ENCODE measurements around the gene SHQ1. TPM values are rescaled to one million over a fixed set of nuclear protein-coding genes. Genes with fewer than 3 reads are reported as not detected.

The SHQ1 gene
- total RNA-seq, 1 experiment from 2014 or later: 27.6 TPM

- H2AFZ ChIP-seq (ENCODE audit: low read depth, low read length, poor library complexity, severe bottlenecking): no peak overlapping the region
- ChIA-PET CTCF (no interaction called here), RAD21 (ENCODE audit: low non-redundant PET in 1 of 2, low total read pairs in 2 of 2, uncharacterized antibody in 2 of 2, unreplicated experiment in 2 of 2) (no interaction called here), POLR2A (no interaction called here)
- no peak overlapping the region for H3K9ac ChIP-seq (ENCODE audit: low read length)
- peaks cover 0 to 9% of the 10 kb centered on the region in 2 experiments; a peak in 2 of 4 replicates for H3K36me3 ChIP-seq (ENCODE audit: control insufficient read depth in 1 of 2, insufficient read depth in 2 of 2, low read length in 2 of 2)
- H4K20me1 ChIP-seq (ENCODE audit: insufficient read depth): no peaks in the 10 kb centered on the region
- no peak for TF ChIP-seq YY1 (IDR thresholded peaks at IDR 0.05; ENCODE audit: extremely low read depth, insufficient replicate concordance, low read depth, low read length)
- no peak for TF ChIP-seq TCF7L2 (IDR thresholded peaks at IDR 0.05; ENCODE audit: borderline replicate concordance, extremely low read depth, insufficient read depth, insufficient read length)
- no peak for TF ChIP-seq JUND (IDR thresholded peaks at IDR 0.05)
- TF ChIP-seq, protein P1, sequence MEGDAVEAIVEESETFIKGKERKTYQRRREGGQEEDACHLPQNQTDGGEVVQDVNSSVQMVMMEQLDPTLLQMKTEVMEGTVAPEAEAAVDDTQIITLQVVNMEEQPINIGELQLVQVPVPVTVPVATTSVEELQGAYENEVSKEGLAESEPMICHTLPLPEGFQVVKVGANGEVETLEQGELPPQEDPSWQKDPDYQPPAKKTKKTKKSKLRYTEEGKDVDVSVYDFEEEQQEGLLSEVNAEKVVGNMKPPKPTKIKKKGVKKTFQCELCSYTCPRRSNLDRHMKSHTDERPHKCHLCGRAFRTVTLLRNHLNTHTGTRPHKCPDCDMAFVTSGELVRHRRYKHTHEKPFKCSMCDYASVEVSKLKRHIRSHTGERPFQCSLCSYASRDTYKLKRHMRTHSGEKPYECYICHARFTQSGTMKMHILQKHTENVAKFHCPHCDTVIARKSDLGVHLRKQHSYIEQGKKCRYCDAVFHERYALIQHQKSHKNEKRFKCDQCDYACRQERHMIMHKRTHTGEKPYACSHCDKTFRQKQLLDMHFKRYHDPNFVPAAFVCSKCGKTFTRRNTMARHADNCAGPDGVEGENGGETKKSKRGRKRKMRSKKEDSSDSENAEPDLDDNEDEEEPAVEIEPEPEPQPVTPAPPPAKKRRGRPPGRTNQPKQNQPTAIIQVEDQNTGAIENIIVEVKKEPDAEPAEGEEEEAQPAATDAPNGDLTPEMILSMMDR (IDR thresholded peaks at IDR 0.05 in 2 of 3, conservative IDR thresholded peaks at IDR 0.05 in 1 of 3; ENCODE audit: borderline replicate concordance in 1 of 3, insufficient read depth in 1 of 3, low read depth in 2 of 3, low read length in 2 of 3): no peak
- no peak for TF ChIP-seq ZNF274 (IDR thresholded peaks at IDR 0.05; ENCODE audit: low read depth, low read length)
- TF ChIP-seq ZFX (IDR thresholded peaks at IDR 0.05): no peak
- TF ChIP-seq SRF (IDR thresholded peaks at IDR 0.05; ENCODE audit: low read depth): no peak
- H3K27me3 ChIP-seq (ENCODE audit: insufficient read depth, low read length): no peaks in the 10 kb centered on the region
- H3K79me2 ChIP-seq (ENCODE audit: insufficient read depth, low read length): no peaks in the 10 kb centered on the region
- H3K4me1 ChIP-seq (ENCODE audit: control insufficient read depth in 1 of 2, insufficient read depth in 2 of 2, low read length in 2 of 2): no peaks in the 10 kb centered on the region
- no peak overlapping the region for H3K4me3 ChIP-seq (replicated peaks in 1 of 2; ENCODE audit: low read depth in 1 of 2, low read length in 2 of 2)
- no peak overlapping the region for H3K27ac ChIP-seq (ENCODE audit: low read depth, low read length)
- no peaks in the 10 kb centered on the region for H3K9me2 ChIP-seq (ENCODE audit: insufficient read depth)
- ATAC-seq: no peak
- BruUV-seq (replicated peaks): no TSS peak
- no peak overlapping the region for H3K4me2 ChIP-seq (ENCODE audit: low read length)
- H3K9me3 ChIP-seq (ENCODE audit: control insufficient read depth in 1 of 2, insufficient read depth in 1 of 2, low read depth in 1 of 2, low read length in 2 of 2): no peaks in the 10 kb centered on the region
- intact Hi-C loops (cut with micrococcal nuclease): no loop called here
- DNase-seq (ENCODE audit: low read depth, low spot score): no peak
Observed at GRCh38 chr3:72768006-72768441, 80.2 kb downstream of the SHQ1 start.

GRCh38 chr3:72766866-72767265, 81.4 kb downstream of the SHQ1 start:
- Histone ChIP-seq H3K4me3 (replicated peaks in 1 of 2; ENCODE audit: low read depth in 1 of 2, low read length in 2 of 2) (no peak overlapping the region), H3K9me3 (ENCODE audit: control insufficient read depth in 1 of 2, insufficient read depth in 1 of 2, low read depth in 1 of 2, low read length in 2 of 2) (no peaks in the 10 kb centered on the region), H3K79me2 (ENCODE audit: insufficient read depth, low read length) (no peaks in the 10 kb centered on the region), H3K4me2 (ENCODE audit: low read length) (no peak overlapping the region), H3K4me1 (ENCODE audit: control insufficient read depth in 1 of 2, insufficient read depth in 2 of 2, low read length in 2 of 2) (no peaks in the 10 kb centered on the region), H3K36me3 (ENCODE audit: control insufficient read depth in 1 of 2, insufficient read depth in 2 of 2, low read length in 2 of 2) (peaks cover 0 to 9% of the 10 kb centered on the region in 2 experiments; a peak in 2 of 4 replicates), H4K20me1 (ENCODE audit: insufficient read depth) (no peaks in the 10 kb centered on the region; the same call in 1 of the 2 replicates), H3K27ac (ENCODE audit: low read depth, low read length) (no peak overlapping the region), H3K27me3 (ENCODE audit: insufficient read depth, low read length) (no peaks in the 10 kb centered on the region), H2AFZ (ENCODE audit: low read depth, low read length, poor library complexity, severe bottlenecking) (no peak overlapping the region), H3K9me2 (ENCODE audit: insufficient read depth) (no peaks in the 10 kb centered on the region), H3K9ac (ENCODE audit: low read length) (no peak overlapping the region)
- BruUV-seq (replicated peaks): no TSS peak
- intact Hi-C loops (cut with micrococcal nuclease): no loop called here
- ATAC-seq (no peak), DNase-seq (ENCODE audit: low read depth, low spot score) (no peak)
- ChIA-PET RAD21 (ENCODE audit: low non-redundant PET in 1 of 2, low total read pairs in 2 of 2, uncharacterized antibody in 2 of 2, unreplicated experiment in 2 of 2) (no interaction called here), POLR2A (no interaction called here), CTCF (no interaction called here)
- no peak for TF ChIP-seq ZBTB33 (IDR thresholded peaks at IDR 0.05; ENCODE audit: extremely low read depth, insufficient replicate concordance, low read length)
- no peak for TF ChIP-seq ZFX (IDR thresholded peaks at IDR 0.05)
- no peak for TF ChIP-seq ELF1 (IDR thresholded peaks at IDR 0.05; ENCODE audit: borderline replicate concordance, low read depth)
- no peak for TF ChIP-seq ZNF274 (IDR thresholded peaks at IDR 0.05; ENCODE audit: low read depth, low read length)
- no peak for TF ChIP-seq FOSL1 (IDR thresholded peaks at IDR 0.05; ENCODE audit: low read depth)
- TF ChIP-seq CBX3 (IDR thresholded peaks at IDR 0.05; ENCODE audit: low read depth): no peak
- TF ChIP-seq EZH2 (IDR thresholded peaks at IDR 0.05): no peak
- TF ChIP-seq, protein P1 (IDR thresholded peaks at IDR 0.05 in 2 of 3, conservative IDR thresholded peaks at IDR 0.05 in 1 of 3; ENCODE audit: borderline replicate concordance in 1 of 3, insufficient read depth in 1 of 3, low read depth in 2 of 3, low read length in 2 of 3): no peak

Data from HCT116 (cell line).